DND-41 (cell line): ENCODE results near the gene DDX23.
A peak's percentile ranks its signal among the peaks of the same experiment; 100 is the strongest.

Source experiments
- ATAC-seq: fragments of 200-7000 bp; cut with Tn5 transposase; 3 replicates; pipeline ENCODE4 v1.9.1; 2021; ENCODE audit warnings: low read depth; ENCODE audit not compliant: insufficient read depth
- DNase-seq: peaks from one replicate; pipeline ENCODE4 v3.0.0-alpha.2; 2020
- H2AFZ ChIP-seq: 2 replicates; pipeline ENCODE4 v1.6.0; 2012; ENCODE audit warnings: low read depth, low read length
- H3K27ac ChIP-seq: 2 replicates; pipeline ENCODE4 v1.5.1; 2012; ENCODE audit warnings: low read length, inconsistent platforms
- H3K27me3 ChIP-seq: fragments of 200-600 bp; sonication (generic); 2 replicates; pipeline ENCODE4 v1.6.0; 2012; ENCODE audit warnings: low read length, mild to moderate bottlenecking, inconsistent platforms; ENCODE audit not compliant: insufficient read depth, poor library complexity
- H3K36me3 ChIP-seq: 2 replicates; pipeline ENCODE4 v1.5.1; 2012; ENCODE audit warnings: low read length, inconsistent platforms; ENCODE audit not compliant: insufficient read depth
- H3K4me1 ChIP-seq: 2 replicates; pipeline ENCODE4 v1.5.1; 2012; ENCODE audit warnings: mild to moderate bottlenecking, low read length; ENCODE audit not compliant: insufficient read depth
- H3K4me2 ChIP-seq: 2 replicates; pipeline ENCODE4 v1.6.0; 2012; ENCODE audit warnings: mild to moderate bottlenecking, moderate library complexity, low read length, inconsistent platforms; ENCODE audit not compliant: insufficient read depth
- H3K4me3 ChIP-seq, 2 experiments: fragments of 200-600 bp in 1 of 2; shearing (Covaris generic) in 1 of 2; 2 replicates each; pipeline ENCODE4 v1.5.1; 2012 to 2016; ENCODE audit warnings: inconsistent platforms in 2 of 2, low read length in 2 of 2, mild to moderate bottlenecking in 2 of 2, low read depth in 1 of 2, moderate library complexity in 1 of 2
- H3K79me2 ChIP-seq: 2 replicates; pipeline ENCODE4 v1.6.0; 2012; ENCODE audit warnings: low read length, inconsistent platforms; ENCODE audit not compliant: insufficient read depth
- H3K9ac ChIP-seq: 2 replicates; pipeline ENCODE4 v1.6.0; 2012; ENCODE audit warnings: low read depth, mild to moderate bottlenecking, inconsistent platforms, low read length, moderate library complexity
- H3K9me3 ChIP-seq: 2 replicates; pipeline ENCODE4 v1.5.1; 2012; ENCODE audit warnings: low read length, moderate library complexity, mild to moderate bottlenecking, inconsistent platforms; ENCODE audit not compliant: insufficient read depth, severe bottlenecking
- H4K20me1 ChIP-seq: 2 replicates; pipeline ENCODE4 v1.6.0; 2012; ENCODE audit warnings: low read length; ENCODE audit not compliant: insufficient read depth
- EZH2 ChIP-seq: IDR thresholded peaks from 3 replicates; pipeline ENCODE4 v1.6.1; 2012; ENCODE audit warnings: borderline replicate concordance, low read depth, mild to moderate bottlenecking, moderate library complexity, low read length, inconsistent platforms; ENCODE audit not compliant: severe bottlenecking
- TF ChIP-seq, protein P1 (sequence below): IDR thresholded peaks from 2 replicates; pipeline ENCODE4 v1.5.1; 2012; ENCODE audit warnings: borderline replicate concordance, low read length, moderate library complexity, mild to moderate bottlenecking; ENCODE audit not compliant: poor library complexity, severe bottlenecking; ENCODE audit errors: extremely low read depth

Gene DDX23

DNA sequence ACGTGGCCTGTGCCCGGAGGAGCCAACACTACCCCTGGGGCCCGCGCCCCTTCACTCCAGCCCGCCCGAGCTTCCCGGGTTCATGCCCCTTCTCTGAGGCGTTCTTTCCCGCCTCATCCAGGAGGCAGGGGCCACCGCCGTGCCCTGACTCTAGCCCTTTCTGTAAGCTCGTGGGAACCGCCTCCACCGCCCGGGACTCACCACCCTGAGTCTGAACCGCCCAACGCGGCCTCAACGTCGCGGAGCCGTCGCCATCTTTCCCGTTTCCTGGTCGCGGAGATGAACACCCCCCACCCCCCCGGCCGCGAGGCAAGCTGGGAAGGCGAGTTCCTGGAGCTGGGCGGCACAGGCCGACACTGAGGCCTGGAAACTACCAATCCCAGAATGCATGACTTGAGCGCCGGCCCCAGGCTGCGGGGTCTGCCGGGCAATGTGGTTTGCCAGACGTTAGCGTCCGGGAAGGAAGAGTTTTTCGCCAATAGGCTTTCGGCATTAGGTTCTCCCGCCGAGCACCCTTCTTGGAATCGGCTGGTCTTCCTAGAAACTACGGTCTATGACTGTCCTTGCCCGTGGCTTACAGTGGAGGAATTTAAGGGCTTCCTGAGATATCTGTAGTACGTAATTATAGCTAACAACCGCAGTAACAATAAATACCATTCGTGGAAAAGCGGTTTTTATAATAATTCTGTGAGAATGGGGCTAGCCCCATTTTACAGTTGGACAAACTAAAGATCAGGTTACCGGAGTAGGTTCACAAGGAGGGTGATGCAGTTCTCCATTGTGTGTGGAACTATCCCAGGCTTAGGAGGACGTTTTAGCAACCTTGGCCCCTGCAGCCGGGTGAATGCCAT, at the start of gene DDX23:
Gene DDX23 (minus strand): TSS at position 281 of the 851 bp plus-strand sequence. CDS start 6,381 bp downstream, outside the sequence.
- Histone ChIP-seq H3K36me3 (peaks cover 35% of the 10 kb centered on the region), H3K27me3 (no peaks in the 10 kb centered on the region), H2AFZ (peak within 1 kb of the TSS; percentile 85), H3K27ac (peak within 1 kb of the TSS; percentile 98), H3K9ac (peak within 1 kb of the TSS; percentile 98), H3K79me2 (peaks cover 52% of the 10 kb centered on the region), H3K4me1 (peaks cover 37% of the 10 kb centered on the region), H3K4me3 (peak within 1 kb of the TSS; percentile 84 to 97), H4K20me1 (peaks cover 25% of the 10 kb centered on the region), H3K9me3 (no peaks in the 10 kb centered on the region), H3K4me2 (peak within 1 kb of the TSS; percentile 86)
- TF ChIP-seq, protein P1, sequence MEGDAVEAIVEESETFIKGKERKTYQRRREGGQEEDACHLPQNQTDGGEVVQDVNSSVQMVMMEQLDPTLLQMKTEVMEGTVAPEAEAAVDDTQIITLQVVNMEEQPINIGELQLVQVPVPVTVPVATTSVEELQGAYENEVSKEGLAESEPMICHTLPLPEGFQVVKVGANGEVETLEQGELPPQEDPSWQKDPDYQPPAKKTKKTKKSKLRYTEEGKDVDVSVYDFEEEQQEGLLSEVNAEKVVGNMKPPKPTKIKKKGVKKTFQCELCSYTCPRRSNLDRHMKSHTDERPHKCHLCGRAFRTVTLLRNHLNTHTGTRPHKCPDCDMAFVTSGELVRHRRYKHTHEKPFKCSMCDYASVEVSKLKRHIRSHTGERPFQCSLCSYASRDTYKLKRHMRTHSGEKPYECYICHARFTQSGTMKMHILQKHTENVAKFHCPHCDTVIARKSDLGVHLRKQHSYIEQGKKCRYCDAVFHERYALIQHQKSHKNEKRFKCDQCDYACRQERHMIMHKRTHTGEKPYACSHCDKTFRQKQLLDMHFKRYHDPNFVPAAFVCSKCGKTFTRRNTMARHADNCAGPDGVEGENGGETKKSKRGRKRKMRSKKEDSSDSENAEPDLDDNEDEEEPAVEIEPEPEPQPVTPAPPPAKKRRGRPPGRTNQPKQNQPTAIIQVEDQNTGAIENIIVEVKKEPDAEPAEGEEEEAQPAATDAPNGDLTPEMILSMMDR, result no peak
- no peak for TF ChIP-seq EZH2
- ATAC-seq, result peak; percentile 96
- peak; percentile 98 for DNase-seq

DNA sequence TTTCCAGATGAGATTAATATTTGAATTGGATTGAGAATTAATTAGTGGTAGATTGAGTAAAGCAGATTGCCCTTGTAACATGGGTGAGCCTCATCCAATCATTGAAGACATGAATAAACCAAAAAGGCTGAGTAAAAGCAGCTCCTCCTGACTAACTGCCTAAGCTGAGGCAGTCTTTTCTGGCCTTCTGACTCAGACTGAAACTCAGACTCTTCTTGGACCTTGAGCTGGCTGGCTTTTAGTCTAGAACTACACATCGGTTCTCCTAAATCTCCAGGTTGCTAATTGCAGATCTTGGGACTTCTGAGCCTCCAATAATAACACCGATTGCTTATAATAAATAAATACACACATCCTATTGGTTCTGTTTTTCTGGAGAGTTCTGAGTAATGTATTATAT, 49.3 kb upstream of the DDX23 start:
- Histone ChIP-seq H3K79me2 (no peaks in the 10 kb centered on the region), H3K4me1 (peaks cover 8% of the 10 kb centered on the region), H3K27me3 (peaks cover 8% of the 10 kb centered on the region), H3K9ac (no peak overlapping the region), H3K36me3 (no peaks in the 10 kb centered on the region), H3K9me3 (no peaks in the 10 kb centered on the region), H3K4me3 (no peak overlapping the region), H3K4me2 (no peak overlapping the region), H4K20me1 (no peaks in the 10 kb centered on the region), H3K27ac (no peak overlapping the region), H2AFZ (no peak overlapping the region)
- no peak for TF ChIP-seq EZH2
- TF ChIP-seq, protein P1, result no peak
- DNase-seq (no peak), ATAC-seq (no peak)

DNA sequence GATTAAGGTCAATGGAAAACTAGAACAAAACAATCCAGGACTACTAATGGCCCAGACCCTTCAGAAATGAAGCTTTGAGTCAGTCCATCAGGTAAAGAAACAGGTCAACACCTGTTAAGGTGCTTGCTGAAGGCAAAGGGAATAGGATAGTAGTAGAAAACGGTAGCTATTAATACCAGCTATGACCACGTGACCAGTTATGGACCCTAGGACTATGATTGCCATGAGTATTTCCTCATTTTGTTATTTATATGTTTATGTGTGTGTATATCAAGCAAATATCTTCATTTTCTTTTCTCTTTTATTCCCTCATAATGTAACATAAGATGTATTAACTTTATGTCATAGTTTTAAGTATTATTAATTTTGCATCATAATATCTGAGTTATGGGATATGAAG, 47.7 kb upstream of the DDX23 start:
- Histone ChIP-seq H3K4me1 (peaks cover 8% of the 10 kb centered on the region), H3K9me3 (no peaks in the 10 kb centered on the region), H3K9ac (no peak overlapping the region), H3K4me2 (no peak overlapping the region), H3K79me2 (no peaks in the 10 kb centered on the region), H2AFZ (no peak overlapping the region), H3K27ac (no peak overlapping the region), H4K20me1 (no peaks in the 10 kb centered on the region), H3K4me3 (no peak overlapping the region), H3K36me3 (no peaks in the 10 kb centered on the region), H3K27me3 (peaks cover 7% of the 10 kb centered on the region)
- ATAC-seq (no peak), DNase-seq (no peak)
- TF ChIP-seq EZH2, result no peak
- TF ChIP-seq, protein P1, result no peak
